SK-N-SH treated with all-trans-retinoic acid at 6 μM for 48 hours (cell line): Measurements from ENCODE around the gene MMUT.

Source experiments
- ARNTL ChIP-seq: fragments of 450-650 bp; formaldehyde crosslinking; IDR thresholded peaks from 2 replicates; pipeline ENCODE4 v1.5.0; 2020; ENCODE audit warnings: low read depth, mild to moderate bottlenecking, moderate library complexity, borderline replicate concordance
- RARB ChIP-seq: fragments of 250-450 bp; sonication (Bioruptor Pico); IDR thresholded peaks from 2 replicates; pipeline ENCODE4 v1.8.0; 2021; ENCODE audit warnings: mild to moderate bottlenecking, moderate library complexity
- ZNF70 ChIP-seq: fragments of 450-650 bp; formaldehyde crosslinking; IDR thresholded peaks from 2 replicates; pipeline ENCODE4 v1.5.0; 2020; ENCODE audit warnings: mild to moderate bottlenecking, moderate library complexity
- TF ChIP-seq, protein P1 (sequence below): fragments of 250-450 bp; sonication (Bioruptor Pico); IDR thresholded peaks from 2 replicates; pipeline ENCODE4 v1.8.0; 2021; ENCODE audit warnings: low read depth, mild to moderate bottlenecking, moderate library complexity, borderline replicate concordance
- TF ChIP-seq, protein P2 (sequence below): fragments of 250-450 bp; sonication (Bioruptor Pico); IDR thresholded peaks from 2 replicates; pipeline ENCODE4 v1.5.1; 2020; ENCODE audit warnings: low read depth, mild to moderate bottlenecking, moderate library complexity

DNA sequence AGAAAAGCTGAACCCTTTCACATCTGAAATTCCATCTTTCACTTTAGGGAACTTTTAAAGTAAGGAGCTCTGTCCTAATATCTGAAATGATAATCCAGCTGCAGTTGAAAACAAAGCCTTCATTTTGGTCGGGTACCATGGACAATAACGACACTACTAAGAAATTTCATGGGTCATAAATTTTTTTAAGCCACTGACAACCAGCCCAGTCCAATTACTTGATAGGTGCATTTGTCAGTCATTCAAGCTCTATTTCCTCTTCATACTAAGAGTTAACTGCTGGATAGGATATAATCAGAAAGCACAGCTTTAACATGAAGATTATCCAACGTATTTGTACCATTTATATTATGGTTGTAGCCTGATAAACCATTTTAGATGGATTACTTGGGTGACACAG is 52.5 kb downstream of the MMUT start:
- TF ChIP-seq ZNF70 (CRISPR knock-in tag) (no peak), RARB (no peak), ARNTL (CRISPR knock-in tag) (no peak)
- TF ChIP-seq, protein P1, sequence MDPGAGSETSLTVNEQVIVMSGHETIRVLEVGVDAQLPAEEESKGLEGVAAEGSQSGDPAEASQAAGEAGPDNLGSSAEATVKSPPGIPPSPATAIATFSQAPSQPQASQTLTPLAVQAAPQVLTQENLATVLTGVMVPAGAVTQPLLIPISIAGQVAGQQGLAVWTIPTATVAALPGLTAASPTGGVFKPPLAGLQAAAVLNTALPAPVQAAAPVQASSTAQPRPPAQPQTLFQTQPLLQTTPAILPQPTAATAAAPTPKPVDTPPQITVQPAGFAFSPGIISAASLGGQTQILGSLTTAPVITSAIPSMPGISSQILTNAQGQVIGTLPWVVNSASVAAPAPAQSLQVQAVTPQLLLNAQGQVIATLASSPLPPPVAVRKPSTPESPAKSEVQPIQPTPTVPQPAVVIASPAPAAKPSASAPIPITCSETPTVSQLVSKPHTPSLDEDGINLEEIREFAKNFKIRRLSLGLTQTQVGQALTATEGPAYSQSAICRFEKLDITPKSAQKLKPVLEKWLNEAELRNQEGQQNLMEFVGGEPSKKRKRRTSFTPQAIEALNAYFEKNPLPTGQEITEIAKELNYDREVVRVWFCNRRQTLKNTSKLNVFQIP (CRISPR knock-in tag), result no peak
- TF ChIP-seq, protein P2, sequence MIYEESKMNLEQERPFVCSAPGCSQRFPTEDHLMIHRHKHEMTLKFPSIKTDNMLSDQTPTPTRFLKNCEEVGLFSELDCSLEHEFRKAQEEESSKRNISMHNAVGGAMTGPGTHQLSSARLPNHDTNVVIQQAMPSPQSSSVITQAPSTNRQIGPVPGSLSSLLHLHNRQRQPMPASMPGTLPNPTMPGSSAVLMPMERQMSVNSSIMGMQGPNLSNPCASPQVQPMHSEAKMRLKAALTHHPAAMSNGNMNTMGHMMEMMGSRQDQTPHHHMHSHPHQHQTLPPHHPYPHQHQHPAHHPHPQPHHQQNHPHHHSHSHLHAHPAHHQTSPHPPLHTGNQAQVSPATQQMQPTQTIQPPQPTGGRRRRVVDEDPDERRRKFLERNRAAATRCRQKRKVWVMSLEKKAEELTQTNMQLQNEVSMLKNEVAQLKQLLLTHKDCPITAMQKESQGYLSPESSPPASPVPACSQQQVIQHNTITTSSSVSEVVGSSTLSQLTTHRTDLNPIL, result no peak
